OCI-LY3 (cell line): ENCODE measurements around the gene MTERF1.

Experiments
- EZH2phosphoT487 ChIP-seq: fragments of 200-600 bp; shearing (Covaris generic); IDR thresholded peaks from 2 replicates; pipeline ENCODE4 v1.6.1; 2018; ENCODE audit warnings: antibody characterized with exemption, mixed run types, low read depth
- TF ChIP-seq, protein P1 (sequence below): fragments of 200-600, 300-600 bp; sonication (generic); IDR thresholded peaks from 2 replicates; pipeline ENCODE4 v1.5.1; 2014; ENCODE audit warnings: antibody characterized with exemption, low read length, low read depth

DNA sequence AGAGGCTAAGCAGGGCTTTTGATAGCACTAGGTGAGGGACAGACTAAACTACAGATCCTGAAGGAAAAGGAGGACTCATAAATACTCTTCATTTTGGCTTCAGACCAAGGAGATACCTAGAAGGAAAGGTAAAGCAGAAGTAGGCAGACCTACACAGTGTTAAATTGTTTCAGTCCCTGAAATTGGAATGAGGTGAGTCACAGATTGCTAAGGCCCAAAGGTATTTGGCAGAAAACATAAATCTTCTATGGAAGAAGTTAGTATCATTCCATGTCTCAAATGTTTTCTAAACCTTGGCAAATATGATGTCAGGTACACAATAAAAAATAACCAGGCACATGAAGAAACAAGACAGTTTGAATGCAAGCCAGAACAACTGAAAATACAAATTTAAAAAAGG is 30.0 kb downstream of the MTERF1 start:
- TF ChIP-seq, protein P1, sequence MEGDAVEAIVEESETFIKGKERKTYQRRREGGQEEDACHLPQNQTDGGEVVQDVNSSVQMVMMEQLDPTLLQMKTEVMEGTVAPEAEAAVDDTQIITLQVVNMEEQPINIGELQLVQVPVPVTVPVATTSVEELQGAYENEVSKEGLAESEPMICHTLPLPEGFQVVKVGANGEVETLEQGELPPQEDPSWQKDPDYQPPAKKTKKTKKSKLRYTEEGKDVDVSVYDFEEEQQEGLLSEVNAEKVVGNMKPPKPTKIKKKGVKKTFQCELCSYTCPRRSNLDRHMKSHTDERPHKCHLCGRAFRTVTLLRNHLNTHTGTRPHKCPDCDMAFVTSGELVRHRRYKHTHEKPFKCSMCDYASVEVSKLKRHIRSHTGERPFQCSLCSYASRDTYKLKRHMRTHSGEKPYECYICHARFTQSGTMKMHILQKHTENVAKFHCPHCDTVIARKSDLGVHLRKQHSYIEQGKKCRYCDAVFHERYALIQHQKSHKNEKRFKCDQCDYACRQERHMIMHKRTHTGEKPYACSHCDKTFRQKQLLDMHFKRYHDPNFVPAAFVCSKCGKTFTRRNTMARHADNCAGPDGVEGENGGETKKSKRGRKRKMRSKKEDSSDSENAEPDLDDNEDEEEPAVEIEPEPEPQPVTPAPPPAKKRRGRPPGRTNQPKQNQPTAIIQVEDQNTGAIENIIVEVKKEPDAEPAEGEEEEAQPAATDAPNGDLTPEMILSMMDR, result no peak
- TF ChIP-seq EZH2phosphoT487, result no peak
